ENCODE measurements around the gene NT5M.

The NT5M gene

GRCh38 chr17:17395246-17395802 lies 92.2 kb downstream of the NT5M start:
- DNase-seq (ENCODE audit: low spot score), result no peak

GRCh38 chr17:17395885-17396284 lies 92.7 kb downstream of the NT5M start:
- no peak for DNase-seq (ENCODE audit: low spot score)
